ENCODE measurements around the gene QSOX2.
"Not testable (repeated sequence)": the region's sequence is repeated elsewhere in the genome, so short reads cannot be mapped to it uniquely, and the experiment has no call there.

The QSOX2 gene

DNA sequence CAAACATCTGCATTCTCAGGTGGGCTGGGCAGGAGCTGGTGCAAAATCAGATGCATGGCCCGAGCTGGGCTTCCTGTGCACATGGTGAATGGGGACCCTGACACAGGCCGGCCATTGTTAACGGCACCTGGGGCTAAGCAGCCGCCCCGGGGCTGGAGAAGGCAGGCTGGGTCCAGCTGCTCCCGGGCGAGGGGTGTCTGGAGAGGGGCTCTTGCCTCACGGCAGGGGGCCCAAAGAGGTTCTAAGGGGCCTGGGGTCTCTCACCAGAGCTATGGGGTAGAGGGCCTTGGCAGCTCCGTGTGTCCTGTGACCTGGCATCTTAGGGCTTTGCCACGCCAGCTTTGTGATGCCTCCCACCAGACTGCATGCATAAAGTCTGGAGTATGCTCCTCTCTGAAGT lies 5.1 kb upstream of the QSOX2 start:
- no peak for DNase-seq

DNA sequence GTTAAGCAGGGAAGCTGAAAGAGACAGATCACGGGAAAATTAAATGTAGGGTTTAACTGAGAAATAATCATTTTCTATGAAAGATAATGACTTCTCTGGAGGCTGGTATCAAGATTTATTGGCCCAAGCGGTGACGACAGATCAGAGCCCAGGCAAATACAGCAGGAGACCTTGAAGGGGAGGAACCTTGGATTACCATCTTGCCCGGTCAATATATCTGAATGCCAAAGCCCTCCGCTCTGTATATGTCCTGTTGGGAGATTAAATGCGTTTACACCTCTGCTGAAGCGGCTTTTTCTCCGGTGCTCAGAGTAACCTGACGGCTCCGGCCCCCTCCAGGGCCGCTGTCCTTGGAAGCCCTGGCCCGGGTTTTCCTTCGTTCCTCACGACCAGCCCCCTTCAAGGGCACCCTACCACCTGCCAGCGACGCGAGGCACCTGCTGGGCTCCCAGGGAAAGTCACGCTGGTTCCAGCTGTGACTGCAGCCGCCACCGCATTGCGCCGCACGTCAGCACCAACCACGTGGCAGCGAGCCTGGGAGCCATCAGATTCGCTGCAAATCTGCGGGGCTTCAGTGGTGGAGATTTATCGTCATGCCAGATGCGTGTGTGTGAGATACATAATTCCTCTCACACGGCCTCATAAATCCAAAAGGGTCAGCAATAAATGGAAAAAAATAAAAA lies 4.4 kb upstream of the QSOX2 start:
- DNase-seq = no peak

DNA sequence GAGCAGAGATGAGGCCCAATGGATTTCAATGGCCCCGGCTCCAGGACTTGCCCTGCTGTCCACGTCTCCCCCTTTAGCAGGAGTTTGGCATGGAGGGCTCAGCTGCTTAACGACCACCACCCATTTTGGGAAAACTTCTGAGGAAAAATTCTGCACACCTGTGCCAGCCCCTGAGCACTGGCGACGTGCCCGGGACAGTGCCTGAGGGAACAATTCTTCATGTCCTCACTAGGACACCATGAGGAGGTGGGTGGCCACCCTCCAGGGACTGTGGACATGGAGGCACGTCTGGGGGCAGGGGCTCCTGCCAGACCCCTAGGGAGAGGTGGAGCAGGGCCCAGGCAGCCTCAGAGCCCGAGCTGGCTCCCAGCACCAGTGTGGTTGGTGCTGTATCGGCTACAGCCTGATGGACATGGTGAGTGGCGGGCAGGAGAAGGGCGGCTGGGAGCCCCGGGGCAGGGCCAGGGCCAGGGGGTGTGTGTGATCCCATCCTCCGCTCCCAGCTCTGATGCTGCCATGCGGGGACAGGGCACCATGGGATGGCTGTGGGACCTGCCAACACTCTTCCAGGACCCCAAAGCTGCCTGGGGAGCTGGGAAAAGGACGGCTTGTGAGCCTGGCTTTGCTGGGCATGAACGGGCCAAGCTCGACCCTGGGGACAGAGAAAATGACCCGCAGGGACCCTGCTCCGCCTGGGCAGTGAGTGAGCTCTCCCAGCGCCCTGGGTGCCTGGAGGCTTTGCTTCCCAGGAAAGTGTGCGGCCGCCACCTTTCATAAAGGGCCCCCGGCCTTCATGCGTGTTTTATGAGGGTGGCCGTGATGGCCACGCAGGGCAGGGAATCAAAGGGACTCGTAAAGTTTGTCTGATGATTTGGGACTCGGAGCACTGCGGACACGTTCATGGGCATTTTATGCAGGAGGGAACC lies 3.6 kb upstream of the QSOX2 start:
- no peak for DNase-seq

- no peak for DNase-seq
Observed at GRCh38 chr9:136247947-136248637, 2.5 kb upstream of the QSOX2 start.

DNA sequence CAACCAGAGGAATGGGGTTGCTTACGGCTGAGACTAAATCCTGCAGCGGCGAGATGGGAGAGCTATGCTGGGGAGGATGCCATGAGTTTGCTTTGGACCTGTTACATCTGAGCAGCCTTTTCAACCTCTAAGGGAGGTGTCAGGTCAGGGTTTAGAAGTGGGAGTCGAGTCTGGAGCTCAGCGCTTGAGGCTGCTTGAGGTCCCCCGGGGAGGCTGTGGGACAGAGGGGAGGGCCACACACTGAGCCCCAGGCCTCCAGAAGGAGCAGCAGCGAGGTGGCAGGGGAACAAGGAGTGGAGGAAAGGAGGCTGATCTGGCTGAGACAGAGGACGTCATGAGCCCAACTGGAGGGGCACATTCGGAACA lies 1.9 kb upstream of the QSOX2 start:
- DNase-seq = no peak

- no peak for DNase-seq
Observed at GRCh38 chr9:136246849-136247550, 1.4 kb upstream of the QSOX2 start.

GRCh38 chr9:136244969-136245218 lies 718 bp downstream of the QSOX2 start:
- DNase-seq = no peak

GRCh38 chr9:136244122-136244968 lies 1.3 kb downstream of the QSOX2 start:
- DNase-seq = peak; percentile 80

DNA sequence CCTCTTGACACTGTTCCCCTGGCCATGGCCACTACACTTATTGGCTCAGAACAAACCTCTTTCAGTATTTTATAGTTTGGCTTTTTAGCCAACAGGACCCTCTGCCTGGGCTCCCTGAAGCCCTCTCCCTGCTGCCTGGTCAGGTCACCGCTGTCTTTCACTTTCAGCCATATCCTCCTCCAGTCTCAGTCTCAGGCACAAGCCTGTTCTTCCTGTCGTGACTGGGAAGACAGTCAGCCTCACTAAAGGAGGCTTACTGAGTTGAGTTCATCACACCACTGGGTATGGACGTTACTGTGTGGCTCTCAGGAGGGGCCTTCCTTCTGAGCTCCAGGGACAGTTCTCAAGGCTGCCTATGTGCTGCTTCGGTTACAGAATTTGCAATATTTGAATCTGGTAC lies 2.0 kb downstream of the QSOX2 start:
- no peak for DNase-seq

- DNase-seq = no peak
Observed at GRCh38 chr9:136242918-136243525, 2.6 kb downstream of the QSOX2 start.

DNA sequence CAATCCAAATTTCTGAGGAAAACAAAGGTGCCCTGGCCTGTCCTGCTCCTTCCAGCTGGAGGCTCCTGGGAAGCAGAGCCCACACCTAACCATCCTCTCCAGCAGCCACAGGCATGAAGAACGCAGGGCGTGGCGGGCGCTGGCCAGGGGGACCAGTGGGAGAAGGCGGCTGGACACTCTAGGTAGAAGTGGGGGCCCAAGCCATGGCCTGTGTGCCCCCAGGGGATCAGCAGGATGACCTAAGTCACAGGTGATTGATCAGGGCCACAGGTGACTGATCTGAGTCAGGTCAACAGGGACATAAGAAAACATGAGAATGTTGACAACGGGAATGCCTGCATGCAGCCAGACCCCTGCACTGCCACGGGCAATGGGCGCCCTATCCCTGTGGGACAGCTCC lies 3.4 kb downstream of the QSOX2 start:
- DNase-seq = no peak

DNA sequence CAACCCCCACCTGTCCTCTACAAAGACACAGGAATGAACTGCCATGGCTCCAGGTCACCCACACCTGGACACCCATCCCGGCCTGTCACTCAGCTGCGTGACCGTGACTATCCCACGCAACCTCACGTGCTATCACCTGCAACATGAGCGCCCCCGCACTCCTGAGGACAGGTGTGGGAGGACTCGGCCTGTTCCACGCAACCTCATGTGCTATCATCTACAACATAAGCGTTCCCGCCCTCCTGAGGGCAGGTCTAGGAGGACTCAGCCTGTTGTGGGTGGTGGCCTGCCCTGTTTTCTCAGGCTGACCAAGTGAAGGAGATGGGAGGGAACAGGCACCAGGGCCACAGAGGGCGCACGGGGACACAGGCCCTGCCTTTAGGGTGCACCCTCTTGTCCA lies 4.1 kb downstream of the QSOX2 start:
- DNase-seq = no peak

DNA sequence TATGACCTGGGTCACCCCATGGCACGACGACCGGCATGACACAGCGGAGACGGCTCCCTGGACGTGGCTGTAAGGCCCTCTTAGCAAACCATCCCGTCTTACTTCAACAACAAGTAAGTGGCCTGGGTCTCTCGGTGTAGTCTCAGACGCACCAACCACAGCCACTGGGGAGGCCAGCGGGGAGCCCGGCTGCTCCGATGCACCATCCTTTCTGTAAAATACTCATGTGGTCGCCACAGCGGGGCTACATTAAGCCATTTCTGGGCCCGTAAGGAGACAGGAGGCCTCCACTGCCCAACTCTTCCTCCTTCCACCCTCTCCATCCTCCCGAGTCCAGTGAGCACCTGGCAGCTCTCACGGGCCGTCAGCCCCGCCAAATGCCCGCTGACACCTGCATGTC lies 4.7 kb downstream of the QSOX2 start:
- no peak for DNase-seq

DNA sequence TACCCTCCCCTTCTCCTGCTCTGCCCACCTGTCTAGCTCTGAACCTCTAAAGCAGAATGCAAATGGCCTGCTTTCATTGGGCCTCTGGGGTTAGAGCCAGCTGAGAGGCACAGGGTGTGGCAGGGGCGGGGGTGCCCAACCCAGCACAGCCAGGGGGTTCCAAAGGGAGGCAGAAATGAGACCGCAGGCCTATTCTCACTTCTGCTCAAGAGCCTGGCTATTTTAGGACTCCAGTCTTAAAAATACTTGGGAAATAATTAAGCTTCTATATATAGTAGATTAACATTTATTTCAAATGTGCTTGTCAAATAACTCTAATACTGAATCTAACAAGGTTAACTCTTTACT lies 5.7 kb downstream of the QSOX2 start:
- no peak for DNase-seq

DNA sequence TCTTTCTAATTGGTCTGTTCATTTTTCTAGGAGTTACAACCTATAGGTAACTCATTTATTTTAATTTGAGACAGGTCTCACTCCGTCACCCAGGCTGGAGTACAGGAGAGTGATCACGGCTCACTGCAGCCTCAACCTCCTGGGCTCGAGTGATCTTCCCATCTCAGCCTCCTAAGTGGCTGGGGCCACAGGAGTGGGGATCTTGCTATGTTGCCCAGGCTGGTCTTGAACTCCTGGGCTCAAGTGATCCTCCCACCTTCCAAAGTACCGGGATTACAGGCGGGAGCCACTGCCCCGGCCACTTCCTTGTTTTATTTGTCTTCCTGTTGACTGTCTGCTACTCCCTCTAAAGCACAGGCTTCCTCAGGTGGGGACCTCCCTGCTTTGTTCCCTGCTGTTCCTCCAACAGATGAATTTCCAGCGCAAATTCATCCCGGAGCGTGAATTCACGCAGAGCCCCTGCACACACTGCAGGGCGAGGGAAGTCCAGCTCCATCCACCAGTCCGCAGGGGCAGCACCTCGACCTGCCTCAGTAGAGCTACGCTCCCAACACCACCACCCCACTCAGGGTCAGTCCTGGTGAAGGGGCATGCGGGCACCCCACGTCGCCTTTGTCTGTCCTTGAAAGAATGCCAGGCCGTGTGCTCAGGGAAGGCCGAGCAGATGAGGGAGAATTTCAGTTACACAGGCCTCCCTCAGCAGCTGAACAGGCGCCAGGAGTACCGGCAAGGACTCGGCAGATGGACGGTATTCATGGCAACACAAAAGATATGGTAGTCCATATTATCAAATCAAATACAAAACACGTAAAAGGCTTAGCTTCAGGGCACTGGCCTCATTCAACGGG lies 6.3 kb downstream of the QSOX2 start:
- DNase-seq = no peak

GRCh38 chr9:136238342-136238732 lies 7.3 kb downstream of the QSOX2 start:
- no peak for DNase-seq

- no peak for DNase-seq
Observed at GRCh38 chr9:136237486-136238341, 7.9 kb downstream of the QSOX2 start.

DNA sequence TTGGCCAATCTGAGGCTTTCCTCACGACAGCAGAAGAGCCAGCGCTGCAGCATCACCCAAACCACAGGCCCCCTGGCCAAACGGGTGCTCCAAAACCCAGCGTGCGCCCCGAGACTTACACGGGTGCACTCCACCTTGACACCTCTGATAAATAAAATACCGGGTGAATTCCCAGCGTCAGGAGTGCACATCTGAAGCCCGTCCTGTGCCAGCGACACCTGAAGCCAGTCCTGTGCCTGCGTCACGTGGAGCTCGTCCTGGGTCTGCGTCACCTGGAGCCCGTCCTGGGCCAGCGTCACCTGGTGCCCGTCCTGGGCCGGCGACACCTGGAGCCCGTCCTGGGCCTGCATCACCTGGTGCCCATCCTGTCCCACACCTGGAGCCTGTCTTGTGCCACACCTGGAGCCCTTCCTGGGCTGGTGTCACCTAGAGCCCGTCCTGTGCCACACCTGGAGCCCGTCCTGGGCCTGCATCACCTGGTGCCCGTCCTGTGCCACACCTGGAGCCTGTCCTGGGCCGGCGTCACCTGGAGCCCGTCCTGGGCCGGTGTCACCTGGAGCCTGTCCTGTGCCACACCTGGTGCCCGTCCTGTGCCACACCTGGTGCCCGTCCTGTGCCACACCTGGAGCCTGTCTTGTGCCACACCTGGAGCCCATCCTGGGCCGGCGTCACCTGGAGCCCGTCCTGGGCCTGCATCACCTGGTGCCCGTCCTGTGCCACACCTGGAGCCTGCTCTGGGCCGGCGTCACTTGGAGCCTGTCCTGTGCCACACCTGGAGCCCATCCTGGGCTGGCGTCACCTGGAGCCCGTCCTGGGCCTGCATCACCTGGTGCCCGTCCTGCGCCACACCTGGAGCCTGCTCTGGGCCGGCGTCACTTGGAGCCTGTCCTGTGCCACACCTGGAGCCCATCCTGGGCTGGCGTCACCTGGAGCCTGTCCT lies 8.9 kb downstream of the QSOX2 start:
- not testable (repeated sequence) for DNase-seq

All from stimulated activated CD4-positive, alpha-beta T cell treated with anti-CD3 and anti-CD28 coated beads, Interleukin-4, amount 100 ng/mL, for 24 hours (primary cell).